Left cardiac atrium (tissue), 4 donors: ENCODE results near the gene KCNB1. TPM values are rescaled to one million over a fixed set of nuclear protein-coding genes. Genes with fewer than 3 reads are reported as not detected.
"Not testable (repeated sequence)": the region's sequence is repeated elsewhere in the genome, so short reads cannot be mapped to it uniquely, and the experiment has no call there.

Experiments used
- ATAC-seq, 2 donors: fragments of 200-7000 bp; cut with Tn5 transposase; one replicate each; pipeline ENCODE4 v1.9.1; 2020; ENCODE audit warnings: mild to moderate bottlenecking in 2 of 2, moderate library complexity in 2 of 2
- DNase-seq: peaks from one replicate; pipeline ENCODE4 v3.0.0-alpha.2; 2020
- intact Hi-C, 2 donors: fragments of 100-400 bp; cut with DNase I; formaldehyde crosslinking; loops; one replicate each; pipeline versions ENCODE4 v1.14.1 to v1.15.1; 2022 to 2023
- total RNA-seq, 2 donors: library from RNA; stranded (reverse); fragmentation: NEBNext Ultra II Directional; extraction: Animal tissue kit (Norgen Biotek cat#: 25700); gene quantifications; one replicate each; pipeline ENCODE4 v1.2.1, GENCODE V29; 2021
- donor health status: DM: no; HTN: yes; CAD: no.
- donor health status: DM: no; HTN: yes; CAD: no; lungs with severe emphysema.
- donor health status: DM: yes; HTN: yes; CAD: no.
- donor health status: Dilated cardiomyopathy.

KCNB1 gene
- total RNA-seq, 2 donors from 2014 or later: 2.0 to 2.1 TPM

- ATAC-seq (peak in 1 of 2 donors; percentile 36), DNase-seq (no peak)
- intact Hi-C loops: no loop called here
These were observed 163.8 kb downstream of the KCNB1 start for GRCh38 chr20:49318430-49319207.

- intact Hi-C loops: no loop called here
- peak; percentile 21 for DNase-seq
- ATAC-seq: no peak
These were observed 164.4 kb downstream of the KCNB1 start for GRCh38 chr20:49318091-49318429.

GRCh38 chr20:49316704-49317103 lies 165.8 kb downstream of the KCNB1 start:
- intact Hi-C loops: no loop called here
- ATAC-seq (no peak), DNase-seq (no peak)

- intact Hi-C loops: no loop called here
- ATAC-seq (no peak), DNase-seq (no peak)
These were observed 166.9 kb downstream of the KCNB1 start for GRCh38 chr20:49315580-49315979.

GRCh38 chr20:49314052-49314451 lies 168.4 kb downstream of the KCNB1 start:
- intact Hi-C loops, ATAC-seq, DNase-seq: not testable (repeated sequence)

Other genes with a start within 250 kb of the KCNB1 start
- 10 to 100 TPM; 20.3 to 24.5 TPM for gene ZNFX1, start 204.6 kb downstream of the KCNB1 start, total RNA-seq
- 100 to 1,000 TPM in 1 of 2 donors, 10 to 100 TPM in 1; 45.2 to 124 TPM for gene PTGIS, start 85.5 kb upstream of the KCNB1 start, total RNA-seq
- 10 to 100 TPM; 24.1 to 32.6 TPM for gene B4GALT5, start 231.2 kb upstream of the KCNB1 start, total RNA-seq